OCI-LY7 (cell line): ENCODE measurements around the gene ZMIZ1.

ENCODE experiments used
- CTCF ChIP-seq: fragments of 200-600 bp; sonication (generic); conservative IDR thresholded peaks from 2 replicates; pipeline ENCODE4 v1.5.1; 2014; ENCODE audit warnings: mild to moderate bottlenecking, antibody characterized with exemption, low read length, moderate library complexity, mixed read lengths
- EZH2phosphoT487 ChIP-seq: fragments of 200-600 bp; sonication (generic); IDR thresholded peaks from 2 replicates; pipeline ENCODE4 v1.6.1; 2018; ENCODE audit warnings: low read depth, borderline replicate concordance, mild to moderate bottlenecking, mixed run types, antibody characterized with exemption, low read length, moderate library complexity, mixed read lengths

- no peak for TF ChIP-seq CTCF
- no peak for TF ChIP-seq EZH2phosphoT487
These were observed 2.9 kb upstream of the ZMIZ1 start for GRCh38 chr10:79065853-79066252.
